Activated CD4-positive, alpha-beta T cell treated with anti-CD3 and anti-CD28 coated beads for 36 hours (primary cell): ENCODE data around the gene DCX. TPM values are rescaled to one million over a fixed set of nuclear protein-coding genes. Genes with fewer than 3 reads are reported as not detected.

ENCODE experiments used
- ATAC-seq: fragments of 200-7000 bp; cut with Tn5 transposase; one replicate; pipeline ENCODE4 v1.10.0; 2021; ENCODE audit warnings: mild to moderate bottlenecking, moderate library complexity
- CTCF ChIA-PET: fragments of 350-600 bp; sonication (Branson Sonifier 250); formaldehyde crosslinking; loops from one replicate; lab custom pipeline; 2021; ENCODE audit warnings: antibody characterized with exemption; lab: Charles Lee
- POLR2A ChIA-PET: fragments of 350-600 bp; sonication (Branson Sonifier 250); formaldehyde crosslinking; loops from one replicate; lab custom pipeline; 2021; ENCODE audit warnings: antibody characterized with exemption, inconsistent platforms; lab: Charles Lee
- DNase-seq: peaks from one replicate; pipeline ENCODE4 v3.0.0-alpha.2; 2020
- H3K27ac Mint-ChIP-seq: one replicate; pipeline ENCODE4 v1.8.0; 2021; ENCODE audit warnings: mixed read lengths
- H3K27me3 Mint-ChIP-seq: one replicate; pipeline ENCODE4 v1.8.0; 2021; ENCODE audit warnings: mixed read lengths
- H3K36me3 Mint-ChIP-seq: one replicate; pipeline ENCODE4 v1.8.0; 2021; ENCODE audit warnings: low read depth, mixed read lengths
- H3K4me1 Mint-ChIP-seq: one replicate; pipeline ENCODE4 v1.8.0; 2021; ENCODE audit warnings: mixed read lengths
- H3K4me3 Mint-ChIP-seq: one replicate; pipeline ENCODE4 v1.8.0; 2021; ENCODE audit warnings: mild to moderate bottlenecking, moderate library complexity, mixed read lengths
- H3K9me3 Mint-ChIP-seq: one replicate; pipeline ENCODE4 v1.8.0; 2021; ENCODE audit warnings: low read depth, mixed read lengths
- intact Hi-C, 2 experiments: fragments of 100-400 bp; cut with DNase I in 1 of 2; cut with micrococcal nuclease in 1 of 2; formaldehyde crosslinking; loops; one replicate each; pipeline versions ENCODE4 v1.14.2 to v1.15.1; 2022 to 2024; cut with DNase I, micrococcal nuclease
- total RNA-seq, 2 experiments: library from RNA; stranded (reverse); gene quantifications; one replicate each; pipeline ENCODE4 v1.2.3, GENCODE V29; 2021

DCX gene
- not detected for total RNA-seq

DNA sequence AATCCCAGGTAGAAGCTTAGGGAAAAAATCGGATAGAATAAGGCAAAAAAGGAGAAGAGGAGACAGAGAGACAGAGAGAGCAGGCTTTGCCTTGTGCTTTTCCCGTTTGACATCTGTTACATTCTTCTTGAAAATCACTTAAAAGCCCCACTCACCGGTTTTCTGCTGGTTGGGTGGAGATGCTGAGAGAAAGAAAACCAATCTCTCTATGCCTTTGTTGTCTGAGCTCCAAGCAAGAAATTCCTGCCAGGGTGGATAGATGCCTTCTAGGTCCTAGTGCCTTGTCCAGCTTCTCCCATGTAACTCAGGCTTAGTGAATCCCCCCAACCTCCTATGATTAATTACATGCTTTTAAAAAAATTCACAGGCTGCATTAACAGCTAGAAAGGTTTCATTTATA lies at the start of gene DCX:
Gene DCX, minus strand, starts transcription at position 210 of the 400 bp plus-strand sequence. CDS start 1,794 bp downstream, outside the sequence.
- intact Hi-C loops = no loop called here
- Mint-ChIP-seq H3K27me3 (peaks cover 5% of the 10 kb centered on the region), H3K27ac (no peak within 1 kb of the TSS), H3K4me1 (no peaks in the 10 kb centered on the region), H3K4me3 (no peak within 1 kb of the TSS), H3K36me3 (no peaks in the 10 kb centered on the region), H3K9me3 (no peaks in the 10 kb centered on the region)
- ChIA-PET CTCF (no interaction called here), POLR2A (no interaction called here)
- ATAC-seq (no peak), DNase-seq (no peak)

DNA sequence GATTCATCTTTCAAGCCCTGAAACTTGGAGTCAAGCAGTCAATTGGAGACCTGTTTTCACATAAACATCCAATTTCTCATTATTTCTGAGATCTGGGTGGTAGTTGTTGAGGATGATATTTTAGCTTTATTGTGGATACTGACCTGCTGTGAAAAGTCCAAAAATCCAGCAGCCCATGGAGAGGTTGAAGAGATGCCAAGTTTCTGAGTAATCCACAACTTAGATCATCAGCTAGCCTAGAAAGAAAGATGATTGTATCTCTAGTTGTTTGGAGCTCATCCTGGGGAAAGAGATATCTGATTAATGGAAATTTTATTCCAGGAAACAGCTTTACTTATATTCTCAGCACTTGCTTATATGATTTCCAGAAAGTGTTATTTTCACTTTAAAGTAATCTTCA lies 48.6 kb upstream of the DCX start:
- Mint-ChIP-seq H3K27ac (no peak overlapping the region), H3K9me3 (no peaks in the 10 kb centered on the region)
- intact Hi-C loops = no loop called here

DNA sequence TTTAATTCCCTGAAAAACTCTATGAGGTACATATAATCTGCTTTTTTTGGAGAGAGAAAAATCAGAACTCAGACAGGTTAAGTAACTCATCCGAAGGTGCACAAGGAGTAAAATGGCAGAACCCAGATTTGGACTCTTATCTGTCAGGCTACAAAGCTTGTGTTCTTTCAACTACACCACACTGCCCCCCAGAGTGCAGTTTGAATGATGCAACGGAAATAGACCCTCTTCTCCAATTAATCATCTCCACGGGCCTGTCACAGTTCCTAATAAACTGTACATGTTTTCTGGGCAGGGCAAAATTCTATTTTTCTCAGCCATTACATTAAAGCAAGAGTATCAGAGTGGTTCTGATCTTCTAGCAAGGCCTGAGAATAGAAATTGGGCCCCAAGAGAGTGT lies 35.3 kb upstream of the DCX start:
- no peak overlapping the region for H3K4me3 Mint-ChIP-seq
- POLR2A ChIA-PET = no interaction called here
- ATAC-seq (no peak), DNase-seq (peak; percentile 21)
- no peak overlapping the region for H3K27ac Mint-ChIP-seq
- intact Hi-C loops = loop anchor here (5.0 to 10.0 kb wide), 4 partner anchors 280 to 592 kb away; partner anchors contain the start of gene PAK3 (in 1 of the 2)
- CTCF ChIA-PET = no interaction called here
- no peaks in the 10 kb centered on the region for H3K9me3 Mint-ChIP-seq
- no peaks in the 10 kb centered on the region for H3K36me3 Mint-ChIP-seq
- H3K27me3 Mint-ChIP-seq = peaks cover 8% of the 10 kb centered on the region
- H3K4me1 Mint-ChIP-seq = no peaks in the 10 kb centered on the region

More for the DNA sequence above, 48.6 kb upstream of the DCX start:
- CTCF ChIA-PET = interaction anchor here (0.6 to 0.7 kb wide), 2 partner anchors 209 to 362 kb away, joined by 3 read pairs; no protein-coding TSS in a partner anchor
- POLR2A ChIA-PET = no interaction called here
- H3K4me1 Mint-ChIP-seq = no peaks in the 10 kb centered on the region
- DNase-seq (no peak), ATAC-seq (no peak)
- no peak overlapping the region for H3K4me3 Mint-ChIP-seq
- H3K27me3 Mint-ChIP-seq = no peaks in the 10 kb centered on the region
- no peaks in the 10 kb centered on the region for H3K36me3 Mint-ChIP-seq

DNA sequence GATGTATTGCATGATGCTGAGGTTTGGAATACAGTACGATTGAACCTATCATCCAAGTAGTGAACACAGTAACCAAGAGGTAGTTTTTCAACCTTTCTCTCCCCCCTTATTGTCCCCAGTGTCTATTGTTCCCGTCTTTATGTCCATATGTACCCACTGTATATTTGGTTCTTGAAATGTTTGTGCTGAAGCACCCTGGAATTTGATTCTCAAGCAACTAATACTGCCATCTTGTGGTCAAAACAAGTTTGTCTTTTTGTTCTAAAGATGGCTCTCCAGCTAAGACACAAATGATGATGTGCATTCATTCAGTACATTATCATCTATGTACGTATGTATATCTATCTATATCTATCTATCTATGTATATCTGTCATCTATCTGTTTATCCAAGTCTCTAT lies 33.5 kb upstream of the DCX start:
- H3K4me3 Mint-ChIP-seq = no peak overlapping the region
- POLR2A ChIA-PET = no interaction called here
- no peaks in the 10 kb centered on the region for H3K9me3 Mint-ChIP-seq
- intact Hi-C loops = loop anchor here (1.0 to 10.0 kb wide), 6 partner anchors 278 to 591 kb away; partner anchors contain the start of gene PAK3 (in 1 of the 2)
- H3K36me3 Mint-ChIP-seq = no peaks in the 10 kb centered on the region
- no peaks in the 10 kb centered on the region for H3K4me1 Mint-ChIP-seq
- H3K27ac Mint-ChIP-seq = no peak overlapping the region
- peaks cover 5% of the 10 kb centered on the region for H3K27me3 Mint-ChIP-seq
- DNase-seq = no peak
- no peak for ATAC-seq
- CTCF ChIA-PET = interaction anchor here (0.6 to 1.4 kb wide), 6 partner anchors 10 to 861 kb away, joined by 3 to 4 read pairs (median 4); no protein-coding TSS in a partner anchor

DNA sequence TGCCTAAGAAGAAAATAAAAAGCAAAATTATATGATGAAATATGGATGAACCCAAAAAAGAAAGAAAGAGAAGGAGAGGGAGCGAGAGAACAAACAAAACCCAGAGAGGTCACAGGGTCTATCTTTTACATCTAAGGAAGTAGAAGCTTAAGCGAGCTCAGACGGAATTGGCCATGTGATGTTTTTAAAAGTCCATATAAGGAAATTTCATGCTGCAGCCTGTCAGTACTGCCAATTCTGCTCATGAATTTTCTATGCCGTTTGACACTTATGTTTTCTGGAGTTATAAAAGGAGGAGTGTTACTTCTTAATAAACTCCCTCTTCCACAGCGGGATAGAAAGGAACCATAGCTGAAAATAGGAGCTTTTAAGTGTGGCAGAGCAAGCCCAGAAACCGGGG lies 32.9 kb upstream of the DCX start:
- no peak overlapping the region for H3K4me3 Mint-ChIP-seq
- DNase-seq (no peak), ATAC-seq (no peak)
- ChIA-PET POLR2A (no interaction called here), CTCF (interaction anchor here (0.6 to 1.4 kb wide), 6 partner anchors 9 to 509 kb away, joined by 3 to 4 read pairs (median 4); no protein-coding TSS in a partner anchor)
- no peak overlapping the region for H3K27ac Mint-ChIP-seq
- no peaks in the 10 kb centered on the region for H3K36me3 Mint-ChIP-seq
- intact Hi-C loops = loop anchor here (1.0 to 10.0 kb wide), 6 partner anchors 278 to 590 kb away; partner anchors contain the start of gene PAK3 (in 1 of the 2)
- peaks cover 5% of the 10 kb centered on the region for H3K27me3 Mint-ChIP-seq
- no peaks in the 10 kb centered on the region for H3K4me1 Mint-ChIP-seq
- no peaks in the 10 kb centered on the region for H3K9me3 Mint-ChIP-seq

DNA sequence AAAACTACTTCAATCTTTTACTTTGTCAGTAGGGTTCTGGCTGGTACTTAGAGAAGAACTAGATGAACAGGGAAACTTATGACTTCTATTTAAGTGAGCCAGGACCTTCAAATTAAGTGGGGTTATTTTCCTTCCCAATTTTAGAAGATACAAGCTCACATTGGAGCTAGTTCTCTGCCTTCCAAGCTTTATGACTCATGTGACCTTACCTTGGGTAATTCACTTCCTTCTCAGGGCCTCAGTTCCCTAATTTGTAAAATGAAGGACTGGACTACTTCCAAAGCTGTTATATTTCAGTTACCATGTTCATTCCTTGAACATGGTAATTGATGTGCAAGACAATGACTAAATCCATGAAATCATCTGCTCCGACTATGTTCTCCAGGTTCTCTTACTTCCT lies 32.0 kb upstream of the DCX start:
- Mint-ChIP-seq H3K36me3 (no peaks in the 10 kb centered on the region), H3K9me3 (no peaks in the 10 kb centered on the region), H3K27ac (no peak overlapping the region), H3K27me3 (peaks cover 9% of the 10 kb centered on the region), H3K4me3 (no peak overlapping the region), H3K4me1 (no peaks in the 10 kb centered on the region)
- DNase-seq = no peak
- POLR2A ChIA-PET = no interaction called here
- CTCF ChIA-PET = interaction anchor here (0.6 to 1.1 kb wide), 2 partner anchors 8 to 169 kb away, joined by 3 read pairs; no protein-coding TSS in a partner anchor
- intact Hi-C loops = loop anchor here in 1 of 2 experiments (10.0 kb wide), 1 partner anchor 589 kb away; no protein-coding TSS in a partner anchor
- no peak for ATAC-seq

DNA sequence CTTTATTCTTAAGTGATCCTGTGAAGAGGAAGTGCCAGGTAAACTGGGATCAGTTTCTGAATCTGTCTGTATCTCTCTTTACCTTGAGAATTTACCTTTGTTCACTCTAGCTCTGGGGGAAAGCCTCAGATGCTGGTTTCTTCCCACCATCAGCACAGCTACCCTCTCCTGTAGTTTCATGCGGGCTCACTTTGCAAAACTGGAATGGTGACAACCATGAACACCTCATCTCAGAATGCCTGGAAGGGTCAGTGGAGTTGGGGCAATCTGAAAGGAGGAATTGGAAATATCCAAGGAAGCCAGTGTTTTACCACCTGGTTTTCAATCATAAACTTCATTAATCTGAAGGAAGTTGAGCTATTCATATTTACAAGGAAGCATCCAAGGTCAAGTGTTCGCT lies 30.8 kb upstream of the DCX start:
- intact Hi-C loops = loop anchor here in 1 of 2 experiments (10.0 kb wide), 1 partner anchor 588 kb away; no protein-coding TSS in a partner anchor
- Mint-ChIP-seq H3K27me3 (peaks cover 7% of the 10 kb centered on the region), H3K4me1 (no peaks in the 10 kb centered on the region), H3K9me3 (no peaks in the 10 kb centered on the region), H3K36me3 (no peaks in the 10 kb centered on the region), H3K27ac (no peak overlapping the region), H3K4me3 (no peak overlapping the region)
- ChIA-PET POLR2A (no interaction called here), CTCF (interaction anchor here (1.2 kb wide), 1 partner anchor 28 kb away, joined by 3 read pairs; no protein-coding TSS in a partner anchor)
- no peak for DNase-seq
- no peak for ATAC-seq

DNA sequence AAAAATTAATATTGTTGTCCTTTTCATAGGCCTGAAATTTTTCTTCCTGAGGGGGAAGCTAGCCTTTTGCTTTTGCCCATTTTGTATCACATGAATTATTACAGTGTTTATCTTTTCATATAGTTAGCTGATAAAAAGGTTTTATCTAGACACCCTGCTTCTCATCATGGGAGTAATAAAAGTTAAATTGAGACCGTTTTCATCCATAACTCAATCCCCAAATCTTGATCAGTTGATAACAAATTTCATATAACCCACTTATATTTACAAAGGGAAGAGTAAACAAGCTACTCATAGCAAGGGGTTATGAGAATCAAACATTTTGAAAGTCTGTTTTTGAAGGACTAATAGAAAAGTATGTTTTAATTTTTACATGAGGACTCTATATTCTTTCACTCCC lies 23.5 kb upstream of the DCX start:
- H3K36me3 Mint-ChIP-seq = no peaks in the 10 kb centered on the region
- H3K27ac Mint-ChIP-seq = no peak overlapping the region
- ChIA-PET POLR2A (no interaction called here), CTCF (interaction anchor here (0.6 to 0.7 kb wide), 2 partner anchors 9 to 10 kb away, joined by 3 read pairs; no protein-coding TSS in a partner anchor)
- H3K9me3 Mint-ChIP-seq = no peaks in the 10 kb centered on the region
- intact Hi-C loops = no loop called here
- DNase-seq = no peak
- no peak for ATAC-seq
- no peak overlapping the region for H3K4me3 Mint-ChIP-seq
- no peaks in the 10 kb centered on the region for H3K4me1 Mint-ChIP-seq
- H3K27me3 Mint-ChIP-seq = peaks cover 5% of the 10 kb centered on the region

DNA sequence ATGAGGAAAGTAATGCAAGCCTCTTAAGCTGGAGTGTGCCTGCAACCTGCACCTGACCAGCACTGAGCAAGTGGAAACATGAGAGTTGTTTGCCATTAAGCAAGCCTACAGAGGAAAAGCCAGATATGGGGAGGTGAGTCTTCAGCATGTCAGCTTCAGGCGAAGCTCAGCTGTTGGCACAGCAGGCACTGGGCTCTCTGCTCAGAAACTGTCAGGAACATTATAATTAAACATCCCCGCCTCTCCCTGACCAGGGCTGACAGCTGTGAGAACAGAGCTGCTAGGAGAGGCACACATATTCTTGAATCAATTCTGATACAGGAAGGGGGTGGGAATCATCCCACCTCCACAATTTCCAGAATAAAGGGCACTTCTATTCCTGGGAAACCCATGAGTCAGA lies 19.0 kb upstream of the DCX start:
- ChIA-PET POLR2A (no interaction called here), CTCF (no interaction called here)
- no peaks in the 10 kb centered on the region for H3K4me1 Mint-ChIP-seq
- intact Hi-C loops = no loop called here
- no peak overlapping the region for H3K27ac Mint-ChIP-seq
- no peak overlapping the region for H3K4me3 Mint-ChIP-seq
- peaks cover 2% of the 10 kb centered on the region for H3K27me3 Mint-ChIP-seq
- DNase-seq (no peak), ATAC-seq (no peak)
- H3K36me3 Mint-ChIP-seq = no peaks in the 10 kb centered on the region
- H3K9me3 Mint-ChIP-seq = no peaks in the 10 kb centered on the region

DNA sequence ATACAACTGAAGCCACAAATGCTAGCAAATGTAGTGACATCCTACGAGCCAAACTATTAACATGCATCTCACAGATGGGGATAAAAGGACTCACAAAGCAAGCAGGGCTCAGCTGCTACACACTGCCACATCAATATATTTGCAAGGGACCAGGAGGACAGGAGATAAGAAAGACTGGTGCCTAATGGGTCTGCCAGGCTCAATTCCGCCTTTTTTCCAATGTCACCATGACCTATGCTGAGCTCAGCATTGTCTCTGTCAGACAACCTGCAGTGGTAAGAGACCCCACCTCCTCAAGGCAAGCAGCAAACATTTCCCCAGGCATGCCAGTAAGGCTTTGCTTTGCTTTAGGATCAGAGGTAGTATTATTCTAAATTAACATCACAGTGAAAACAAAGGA lies 435 bp downstream of the DCX start:
- Mint-ChIP-seq H3K27me3 (peaks cover 5% of the 10 kb centered on the region), H3K4me1 (no peaks in the 10 kb centered on the region), H3K4me3 (no peak overlapping the region), H3K36me3 (no peaks in the 10 kb centered on the region), H3K9me3 (no peaks in the 10 kb centered on the region), H3K27ac (no peak overlapping the region)
- POLR2A ChIA-PET = no interaction called here
- ATAC-seq = no peak
- CTCF ChIA-PET = no interaction called here
- intact Hi-C loops = no loop called here
- no peak for DNase-seq

DNA sequence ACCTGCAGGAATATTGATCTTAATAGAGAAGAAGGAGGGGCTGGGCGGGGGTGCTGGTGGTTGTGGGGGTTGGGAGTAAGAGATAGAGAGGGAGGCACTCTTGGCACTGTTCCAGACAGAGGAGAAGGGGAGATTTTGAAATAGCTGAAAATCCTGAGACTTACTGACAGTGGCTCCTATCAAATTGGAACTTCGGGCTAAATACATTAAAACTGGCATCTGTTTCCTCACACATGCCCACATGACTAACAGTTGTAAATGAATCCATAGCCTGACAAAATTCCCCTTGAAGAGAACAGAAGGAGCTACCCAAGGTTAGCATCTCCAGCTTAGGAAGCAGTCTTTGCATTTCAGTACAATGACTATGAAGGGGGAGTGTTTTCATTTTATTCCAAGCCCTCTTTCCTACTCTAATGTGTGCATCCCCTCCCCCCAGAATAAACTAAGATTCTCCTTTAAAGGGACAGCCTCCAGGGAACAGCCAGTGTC lies 1.4 kb downstream of the DCX start:
- no peaks in the 10 kb centered on the region for H3K9me3 Mint-ChIP-seq
- CTCF ChIA-PET = no interaction called here
- H3K4me1 Mint-ChIP-seq = no peaks in the 10 kb centered on the region
- no peak overlapping the region for H3K27ac Mint-ChIP-seq
- POLR2A ChIA-PET = no interaction called here
- DNase-seq (no peak), ATAC-seq (no peak)
- H3K27me3 Mint-ChIP-seq = peaks cover 5% of the 10 kb centered on the region
- intact Hi-C loops = no loop called here
- no peak overlapping the region for H3K4me3 Mint-ChIP-seq
- no peaks in the 10 kb centered on the region for H3K36me3 Mint-ChIP-seq

DNA sequence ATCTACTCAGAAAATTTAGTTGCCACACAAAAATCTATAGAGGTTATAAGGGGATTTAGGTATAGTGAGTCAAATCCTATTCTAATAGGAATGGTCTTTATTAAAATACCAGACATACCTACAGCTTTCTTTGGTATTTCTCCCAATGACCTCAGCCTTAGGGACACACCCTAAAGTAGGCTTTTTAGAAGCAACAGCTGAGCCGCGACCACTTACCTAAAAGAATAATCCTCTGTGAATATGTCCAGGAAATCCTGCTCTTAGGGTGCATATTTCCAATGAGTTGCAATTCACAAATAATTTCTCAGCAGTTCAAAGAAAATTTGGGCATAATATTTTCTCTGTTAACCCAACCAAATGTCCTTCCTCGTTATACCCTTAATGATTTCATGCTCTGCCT lies 2.7 kb downstream of the DCX start:
- no peak for DNase-seq
- ChIA-PET POLR2A (no interaction called here), CTCF (interaction anchor here (0.6 kb wide), 1 partner anchor 50 kb away, joined by 3 read pairs; no protein-coding TSS in a partner anchor)
- Mint-ChIP-seq H3K36me3 (no peaks in the 10 kb centered on the region), H3K9me3 (no peaks in the 10 kb centered on the region), H3K27ac (no peak overlapping the region), H3K4me3 (no peak overlapping the region), H3K4me1 (no peaks in the 10 kb centered on the region), H3K27me3 (peaks cover 5% of the 10 kb centered on the region)
- no peak for ATAC-seq
- intact Hi-C loops = no loop called here
